GM10266 (cell line): ENCODE data around the gene TSHR.
A peak's percentile ranks its signal among the peaks of the same experiment; 100 is the strongest.

Experiments used
- DNase-seq: peaks from one replicate; pipeline ENCODE4 v3.0.0; 2012; ENCODE audit errors: extremely low spot score
- CTCF ChIP-seq: IDR thresholded peaks from 2 replicates; pipeline ENCODE4 v1.5.1; 2012; ENCODE audit warnings: mild to moderate bottlenecking, low read depth; ENCODE audit not compliant: control insufficient read depth, insufficient read depth; ENCODE audit errors: missing control alignments

Gene TSHR

GRCh38 chr14:81120501-81120900 is 165.1 kb downstream of the TSHR start:
- no peak for DNase-seq

GRCh38 chr14:81122326-81122725 is 166.9 kb downstream of the TSHR start:
- DNase-seq = peak; percentile 53
- TF ChIP-seq CTCF = no peak

More at GRCh38 chr14:81120501-81120900, 165.1 kb downstream of the TSHR start:
- TF ChIP-seq CTCF = no peak

- no peak for DNase-seq
- no peak for TF ChIP-seq CTCF
Measured at GRCh38 chr14:81123811-81124210, 168.4 kb downstream of the TSHR start.

GRCh38 chr14:81125536-81125935 is 170.1 kb downstream of the TSHR start:
- no peak for DNase-seq
- TF ChIP-seq CTCF = no peak

- DNase-seq = no peak
- TF ChIP-seq CTCF = no peak
Measured at GRCh38 chr14:81127785-81128184, 172.4 kb downstream of the TSHR start.

- no peak for DNase-seq
- TF ChIP-seq CTCF = no peak
Measured at GRCh38 chr14:81129242-81129641, 173.8 kb downstream of the TSHR start.

- DNase-seq = no peak
- TF ChIP-seq CTCF = no peak
Measured at GRCh38 chr14:81132468-81132867, 177.0 kb downstream of the TSHR start.
